ENCODE measurements around the gene MFRP. TPM values are rescaled to one million over a fixed set of nuclear protein-coding genes. Genes with fewer than 3 reads are reported as not detected.

Gene MFRP
- total and polyA plus RNA-seq, 9 of the 15 experiments (the other 6 are each of a cell fraction or from before 2014, with no cell fraction given) = not detected

DNA sequence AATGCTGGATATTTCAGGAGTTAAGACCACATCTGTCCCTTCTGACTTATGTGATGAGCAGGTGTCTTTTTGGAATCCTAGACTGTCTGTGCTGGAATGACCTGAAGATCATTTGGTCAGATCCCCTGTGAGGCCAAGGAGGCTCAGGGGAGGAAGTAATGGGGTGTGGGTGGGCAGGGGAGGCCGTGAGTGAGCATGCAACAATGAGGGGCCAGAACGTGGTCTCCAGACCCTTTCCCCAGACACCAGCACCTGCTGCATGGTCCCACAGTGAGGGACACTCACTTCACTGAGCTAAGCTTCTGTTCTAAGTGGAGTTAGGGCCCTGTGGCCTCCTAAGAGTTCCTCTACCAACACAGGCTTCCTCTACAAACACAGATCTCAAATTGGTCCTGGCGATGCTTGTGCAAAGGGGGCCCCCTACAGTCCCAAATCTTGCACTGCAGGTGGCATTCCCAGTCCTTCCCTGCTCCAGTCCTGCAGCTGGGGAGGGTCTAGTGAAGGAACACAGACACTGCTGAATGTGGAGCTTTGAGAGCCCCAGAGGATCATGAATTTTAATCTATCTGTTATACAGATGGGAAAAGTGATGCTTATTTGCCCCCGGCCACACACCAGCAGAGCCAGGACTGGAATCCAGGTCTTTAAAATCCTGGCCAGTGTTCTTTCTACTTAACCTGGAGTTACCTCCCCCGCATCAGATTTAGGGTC, 27.6 kb upstream of the MFRP start (continued):
- TF ChIP-seq, protein P1, sequence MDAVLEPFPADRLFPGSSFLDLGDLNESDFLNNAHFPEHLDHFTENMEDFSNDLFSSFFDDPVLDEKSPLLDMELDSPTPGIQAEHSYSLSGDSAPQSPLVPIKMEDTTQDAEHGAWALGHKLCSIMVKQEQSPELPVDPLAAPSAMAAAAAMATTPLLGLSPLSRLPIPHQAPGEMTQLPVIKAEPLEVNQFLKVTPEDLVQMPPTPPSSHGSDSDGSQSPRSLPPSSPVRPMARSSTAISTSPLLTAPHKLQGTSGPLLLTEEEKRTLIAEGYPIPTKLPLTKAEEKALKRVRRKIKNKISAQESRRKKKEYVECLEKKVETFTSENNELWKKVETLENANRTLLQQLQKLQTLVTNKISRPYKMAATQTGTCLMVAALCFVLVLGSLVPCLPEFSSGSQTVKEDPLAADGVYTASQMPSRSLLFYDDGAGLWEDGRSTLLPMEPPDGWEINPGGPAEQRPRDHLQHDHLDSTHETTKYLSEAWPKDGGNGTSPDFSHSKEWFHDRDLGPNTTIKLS (IDR thresholded peaks at IDR 0.05; ENCODE audit: borderline replicate concordance, low read depth) = 0 out of 2 replicates have a peak, but pooled peaks have one; percentile 18
- TF ChIP-seq ARNT (IDR thresholded peaks at IDR 0.05) (0 out of 4 replicates have a peak, but pooled peaks of 1 of the 2 experiments have one; percentile 26), RB1 (IDR thresholded peaks at IDR 0.05; ENCODE audit: low read depth) (peak; percentile 47; the same call in 1 of the 2 replicates), FOXK2 (conservative IDR thresholded peaks at IDR 0.05 in 1 of 2, IDR thresholded peaks at IDR 0.05 in 1 of 2; ENCODE audit: low read depth in 2 of 2) (0 out of 4 replicates have a peak, but pooled peaks of 1 of the 2 experiments have one; percentile 28), SP1 (CRISPR knock-in tag; IDR thresholded peaks at IDR 0.05) (peak; percentile 27; the same call in 1 of the 2 replicates), RBBP5 (IDR thresholded peaks at IDR 0.05; ENCODE audit: borderline replicate concordance, insufficient read depth, low read length, poor library complexity, severe bottlenecking) (peak; percentile 11), HDGF (IDR thresholded peaks at IDR 0.05) (0 out of 2 replicates have a peak, but pooled peaks have one; percentile 16), FOXM1 (IDR thresholded peaks at IDR 0.05; ENCODE audit: low read depth) (no peak), FOXM1 (CRISPR knock-in tag; IDR thresholded peaks at IDR 0.05; ENCODE audit: low read depth) (no peak), EP300 (IDR thresholded peaks at IDR 0.05; ENCODE audit: low read length) (peak; percentile 12; the same call in 1 of the 2 replicates), GTF2E2 (tag; IDR thresholded peaks at IDR 0.05) (no peak), CC2D1A (IDR thresholded peaks at IDR 0.05) (0 out of 2 replicates have a peak, but pooled peaks have one; percentile 53), RHOXF2B (CRISPR knock-in tag; conservative IDR thresholded peaks at IDR 0.05) (no peak)
- TF ChIP-seq, protein P2, sequence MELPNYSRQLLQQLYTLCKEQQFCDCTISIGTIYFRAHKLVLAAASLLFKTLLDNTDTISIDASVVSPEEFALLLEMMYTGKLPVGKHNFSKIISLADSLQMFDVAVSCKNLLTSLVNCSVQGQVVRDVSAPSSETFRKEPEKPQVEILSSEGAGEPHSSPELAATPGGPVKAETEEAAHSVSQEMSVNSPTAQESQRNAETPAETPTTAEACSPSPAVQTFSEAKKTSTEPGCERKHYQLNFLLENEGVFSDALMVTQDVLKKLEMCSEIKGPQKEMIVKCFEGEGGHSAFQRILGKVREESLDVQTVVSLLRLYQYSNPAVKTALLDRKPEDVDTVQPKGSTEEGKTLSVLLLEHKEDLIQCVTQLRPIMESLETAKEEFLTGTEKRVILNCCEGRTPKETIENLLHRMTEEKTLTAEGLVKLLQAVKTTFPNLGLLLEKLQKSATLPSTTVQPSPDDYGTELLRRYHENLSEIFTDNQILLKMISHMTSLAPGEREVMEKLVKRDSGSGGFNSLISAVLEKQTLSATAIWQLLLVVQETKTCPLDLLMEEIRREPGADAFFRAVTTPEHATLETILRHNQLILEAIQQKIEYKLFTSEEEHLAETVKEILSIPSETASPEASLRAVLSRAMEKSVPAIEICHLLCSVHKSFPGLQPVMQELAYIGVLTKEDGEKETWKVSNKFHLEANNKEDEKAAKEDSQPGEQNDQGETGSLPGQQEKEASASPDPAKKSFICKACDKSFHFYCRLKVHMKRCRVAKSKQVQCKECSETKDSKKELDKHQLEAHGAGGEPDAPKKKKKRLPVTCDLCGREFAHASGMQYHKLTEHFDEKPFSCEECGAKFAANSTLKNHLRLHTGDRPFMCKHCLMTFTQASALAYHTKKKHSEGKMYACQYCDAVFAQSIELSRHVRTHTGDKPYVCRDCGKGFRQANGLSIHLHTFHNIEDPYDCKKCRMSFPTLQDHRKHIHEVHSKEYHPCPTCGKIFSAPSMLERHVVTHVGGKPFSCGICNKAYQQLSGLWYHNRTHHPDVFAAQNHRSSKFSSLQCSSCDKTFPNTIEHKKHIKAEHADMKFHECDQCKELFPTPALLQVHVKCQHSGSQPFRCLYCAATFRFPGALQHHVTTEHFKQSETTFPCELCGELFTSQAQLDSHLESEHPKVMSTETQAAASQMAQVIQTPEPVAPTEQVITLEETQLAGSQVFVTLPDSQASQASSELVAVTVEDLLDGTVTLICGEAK (IDR thresholded peaks at IDR 0.05) = no peak
- TF ChIP-seq, protein P2 (CRISPR knock-in tag; IDR thresholded peaks at IDR 0.05) = no peak
- TF ChIP-seq, protein P3, sequence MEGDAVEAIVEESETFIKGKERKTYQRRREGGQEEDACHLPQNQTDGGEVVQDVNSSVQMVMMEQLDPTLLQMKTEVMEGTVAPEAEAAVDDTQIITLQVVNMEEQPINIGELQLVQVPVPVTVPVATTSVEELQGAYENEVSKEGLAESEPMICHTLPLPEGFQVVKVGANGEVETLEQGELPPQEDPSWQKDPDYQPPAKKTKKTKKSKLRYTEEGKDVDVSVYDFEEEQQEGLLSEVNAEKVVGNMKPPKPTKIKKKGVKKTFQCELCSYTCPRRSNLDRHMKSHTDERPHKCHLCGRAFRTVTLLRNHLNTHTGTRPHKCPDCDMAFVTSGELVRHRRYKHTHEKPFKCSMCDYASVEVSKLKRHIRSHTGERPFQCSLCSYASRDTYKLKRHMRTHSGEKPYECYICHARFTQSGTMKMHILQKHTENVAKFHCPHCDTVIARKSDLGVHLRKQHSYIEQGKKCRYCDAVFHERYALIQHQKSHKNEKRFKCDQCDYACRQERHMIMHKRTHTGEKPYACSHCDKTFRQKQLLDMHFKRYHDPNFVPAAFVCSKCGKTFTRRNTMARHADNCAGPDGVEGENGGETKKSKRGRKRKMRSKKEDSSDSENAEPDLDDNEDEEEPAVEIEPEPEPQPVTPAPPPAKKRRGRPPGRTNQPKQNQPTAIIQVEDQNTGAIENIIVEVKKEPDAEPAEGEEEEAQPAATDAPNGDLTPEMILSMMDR (IDR thresholded peaks at IDR 0.05 in 2 of 3, conservative IDR thresholded peaks at IDR 0.05 in 1 of 3; ENCODE audit: insufficient read depth in 2 of 3, low read depth in 1 of 3, low read length in 3 of 3) = peak; percentile 88 to 94 (median 92)

Measured in K562 (cell line).